ENCODE measurements around the gene TUBB2B.
"Not testable (repeated sequence)": the region's sequence is repeated elsewhere in the genome, so short reads cannot be mapped to it uniquely, and the experiment has no call there.

The TUBB2B gene

DNA sequence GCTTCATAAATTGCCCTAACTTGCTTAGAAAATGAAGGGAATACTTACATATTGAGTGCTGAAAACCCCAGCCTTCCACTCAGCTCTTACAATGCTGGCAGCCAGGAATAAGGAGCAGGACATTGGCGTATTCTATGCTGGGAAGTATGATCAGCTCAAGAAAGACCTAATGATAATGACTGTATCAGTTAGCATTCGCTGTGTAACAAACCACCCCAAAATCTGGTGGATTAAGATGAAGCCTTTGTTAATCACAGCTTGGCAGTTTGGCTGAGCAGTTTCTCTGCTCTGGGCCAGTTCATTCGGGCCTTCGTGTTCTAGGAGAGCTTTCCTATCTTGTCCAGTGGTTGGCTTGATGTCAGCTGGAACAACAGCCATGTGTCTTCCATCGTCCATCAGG, 36.7 kb downstream of the TUBB2B start:
- no peak for DNase-seq (ENCODE audit: extremely low read depth in 1 of 2, low read depth in 1 of 2)

- no peak for DNase-seq (ENCODE audit: extremely low read depth in 1 of 2, low read depth in 1 of 2)
Measured at GRCh38 chr6:3190056-3190455, 37.4 kb downstream of the TUBB2B start.

GRCh38 chr6:3189192-3189591, 38.3 kb downstream of the TUBB2B start:
- DNase-seq (ENCODE audit: extremely low read depth in 1 of 2, low read depth in 1 of 2), result not testable (repeated sequence)

GRCh38 chr6:3188262-3188661, 39.2 kb downstream of the TUBB2B start:
- DNase-seq (ENCODE audit: extremely low read depth in 1 of 2, low read depth in 1 of 2), result no peak

DNA sequence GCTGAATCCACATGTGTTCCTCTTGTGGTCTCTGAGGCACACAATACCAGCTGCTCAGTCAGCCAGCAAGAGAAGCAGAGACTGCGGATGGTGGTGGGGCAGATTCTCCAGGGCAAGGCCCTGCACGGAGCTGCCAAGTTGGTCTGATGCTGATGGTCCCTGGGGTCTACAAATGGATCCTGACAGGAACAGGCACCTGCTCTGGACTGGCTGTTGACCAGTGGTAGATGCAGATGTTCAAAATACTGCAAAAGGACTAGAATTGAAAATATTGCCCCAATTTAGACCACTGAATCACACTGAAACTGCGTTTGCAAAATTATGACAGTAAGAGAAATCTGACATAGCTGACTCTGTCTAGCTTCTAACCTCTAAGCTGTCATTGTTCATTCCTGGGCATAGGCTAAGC, 40.5 kb downstream of the TUBB2B start:
- DNase-seq (ENCODE audit: extremely low read depth in 1 of 2, low read depth in 1 of 2), result no peak

DNA sequence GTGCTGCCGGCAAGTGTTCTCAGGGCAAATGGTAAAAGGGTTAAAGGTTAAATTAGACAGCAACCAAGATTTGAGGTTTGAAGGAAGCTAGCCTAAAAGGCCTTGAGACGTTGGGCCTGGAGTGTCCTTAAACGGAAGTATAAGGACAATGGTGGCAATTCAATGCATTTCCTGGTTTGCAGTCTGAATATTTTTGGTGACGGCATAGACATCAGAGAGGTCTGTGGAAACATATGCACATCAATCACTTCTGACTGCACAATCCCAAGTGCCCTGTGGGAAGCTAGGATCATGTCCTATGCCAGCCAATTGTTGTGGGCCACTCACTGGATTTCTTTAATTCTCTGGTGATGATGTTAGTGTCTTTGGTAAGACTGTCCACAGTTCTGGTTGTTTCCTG, 44.4 kb downstream of the TUBB2B start:
- DNase-seq (ENCODE audit: extremely low read depth in 1 of 2, low read depth in 1 of 2), result no peak

DNA sequence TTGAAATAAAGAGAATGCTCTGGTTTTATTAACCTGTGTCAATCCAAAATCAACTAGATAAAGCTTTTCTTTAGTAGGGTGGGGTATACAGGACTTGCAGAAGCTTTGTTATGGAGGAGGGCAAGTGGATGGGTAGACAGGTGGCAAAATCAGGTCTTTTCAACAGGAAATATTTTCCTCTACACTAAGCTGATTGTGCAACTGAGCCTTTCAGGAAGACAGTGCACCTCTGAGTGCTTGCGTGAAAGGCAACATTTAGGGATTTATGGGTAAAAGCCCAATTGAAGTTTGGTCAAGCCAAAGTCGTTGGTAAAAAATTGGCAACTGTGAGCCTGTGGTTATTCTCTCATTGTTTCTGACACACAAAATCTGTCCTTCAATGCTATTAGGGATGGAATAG, 46.3 kb downstream of the TUBB2B start:
- no peak for DNase-seq (ENCODE audit: extremely low read depth in 1 of 2, low read depth in 1 of 2)

GRCh38 chr6:3179945-3180344, 47.5 kb downstream of the TUBB2B start:
- not testable (repeated sequence) for DNase-seq (ENCODE audit: extremely low read depth in 1 of 2, low read depth in 1 of 2)

- DNase-seq (ENCODE audit: extremely low read depth in 1 of 2, low read depth in 1 of 2), result not testable (repeated sequence)
Measured at GRCh38 chr6:3178666-3179065, 48.8 kb downstream of the TUBB2B start.

DNA sequence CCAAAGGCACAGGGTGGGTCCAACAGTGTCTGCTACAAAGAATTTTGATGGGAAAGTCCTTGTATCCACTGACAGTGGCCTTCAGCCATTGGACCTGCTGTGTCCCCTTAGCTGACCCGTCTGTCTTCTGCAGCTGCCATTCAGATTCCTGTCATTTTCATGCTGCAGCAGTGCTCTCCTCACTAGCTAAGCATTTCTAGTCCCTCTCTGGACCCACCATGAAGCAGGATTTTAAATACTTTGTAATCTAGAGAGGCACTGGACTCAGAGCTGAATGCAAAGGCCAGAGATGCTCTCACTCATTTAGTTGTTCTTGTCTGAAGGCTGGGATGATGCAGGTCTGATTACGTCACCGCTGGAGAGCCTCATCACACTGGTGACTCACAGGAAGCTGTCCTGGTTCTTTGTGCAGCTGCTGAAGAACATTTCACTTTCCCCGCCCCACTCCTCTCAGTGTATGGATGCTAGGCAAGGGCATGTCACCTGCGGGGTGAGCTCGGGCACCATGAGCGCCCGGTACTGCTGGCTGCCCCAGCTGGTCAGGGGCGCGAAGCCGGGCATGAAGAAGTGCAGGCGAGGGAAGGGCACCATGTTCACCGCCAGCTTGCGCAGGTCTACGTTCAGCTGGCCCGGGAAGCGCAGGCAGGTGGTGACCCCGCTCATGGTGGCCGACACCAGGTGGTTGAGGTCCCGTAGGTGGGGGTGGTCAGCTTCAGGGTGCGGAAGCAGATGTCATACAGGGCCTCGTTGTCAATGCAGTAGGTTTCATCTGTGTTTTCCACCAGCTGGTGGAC, 50.7 kb downstream of the TUBB2B start:
- DNase-seq (ENCODE audit: extremely low read depth in 1 of 2, low read depth in 1 of 2), result peak in 1 of 2 donors; percentile 39

GRCh38 chr6:3175715-3176402, 51.6 kb downstream of the TUBB2B start:
- DNase-seq (ENCODE audit: extremely low read depth in 1 of 2, low read depth in 1 of 2), result no peak

All from stimulated activated CD8-positive, alpha-beta memory T cell treated with anti-CD3 and anti-CD28 coated beads, Interleukin-7, amount 100 ng/mL, for 48 hours (primary cell).